ENCODE results near the gene RUVBL1. TPM values are rescaled to one million over a fixed set of nuclear protein-coding genes. Genes with fewer than 3 reads are reported as not detected.
"Not testable (repeated sequence)": the region's sequence is repeated elsewhere in the genome, so short reads cannot be mapped to it uniquely, and the experiment has no call there.

Gene RUVBL1
- total RNA-seq, 2 donors from 2014 or later, result 16.1 to 48.2 TPM

DNA sequence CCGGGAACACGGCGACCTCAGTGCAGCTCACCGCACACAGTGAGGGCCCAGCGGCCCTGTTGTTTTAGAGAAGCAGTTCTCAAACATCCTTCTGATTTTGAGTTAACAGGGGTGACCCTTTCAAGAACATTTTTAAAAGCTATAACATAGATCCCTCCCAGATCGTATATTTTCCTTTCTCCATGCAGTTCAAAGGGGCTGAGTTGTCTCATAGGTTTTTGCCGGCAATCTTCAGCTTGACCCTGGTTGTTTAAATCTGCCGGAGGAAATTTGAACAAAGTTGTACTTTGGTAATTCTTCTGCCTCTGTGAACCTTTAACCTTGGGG, 44.0 kb upstream of the RUVBL1 start:
- H3K9ac ChIP-seq (ENCODE audit: low read depth in 2 of 2, low read length in 2 of 2), result no peak overlapping the region
- no peaks in the 10 kb centered on the region for H3K4me1 ChIP-seq
- no peak for TF ChIP-seq CTCF (IDR thresholded peaks at IDR 0.05)
- H3K9me3 ChIP-seq, result no peaks in the 10 kb centered on the region
- no peak overlapping the region for H3K27ac ChIP-seq
- H3K4me3 ChIP-seq, result no peak overlapping the region
- intact Hi-C loops (cut with DNase I), result loop anchor here (10.0 kb wide), 1 partner anchor 327 kb away; the partner anchor contains the start of gene GATA2
- H3K27me3 ChIP-seq, result no peaks in the 10 kb centered on the region
- DNase-seq, result no peak
- H3K36me3 ChIP-seq, result no peaks in the 10 kb centered on the region

- no peak for TF ChIP-seq CTCF (IDR thresholded peaks at IDR 0.05)
- Histone ChIP-seq H3K36me3 (no peaks in the 10 kb centered on the region), H3K4me1 (no peaks in the 10 kb centered on the region), H3K27me3 (no peaks in the 10 kb centered on the region), H3K9me3 (no peaks in the 10 kb centered on the region), H3K4me3 (no peak overlapping the region), H3K27ac (no peak overlapping the region), H3K9ac (ENCODE audit: low read depth in 2 of 2, low read length in 2 of 2) (no peak overlapping the region)
- intact Hi-C loops (cut with DNase I), result loop anchor here (10.0 kb wide), 1 partner anchor 328 kb away; the partner anchor contains the start of gene GATA2
- no peak for DNase-seq
These were observed 43.4 kb upstream of the RUVBL1 start for GRCh38 chr3:128166971-128167453.

GRCh38 chr3:128163432-128163831, 39.8 kb upstream of the RUVBL1 start:
- no peak for TF ChIP-seq CTCF (IDR thresholded peaks at IDR 0.05)
- H3K4me3 ChIP-seq, result no peak overlapping the region
- H3K4me1 ChIP-seq, result no peaks in the 10 kb centered on the region
- no peak overlapping the region for H3K27ac ChIP-seq
- intact Hi-C loops (cut with DNase I), result loop anchor here (10.0 kb wide), 1 partner anchor 331 kb away; the partner anchor contains the start of gene GATA2
- H3K9me3 ChIP-seq, result no peaks in the 10 kb centered on the region
- H3K9ac ChIP-seq (ENCODE audit: low read depth in 2 of 2, low read length in 2 of 2), result no peak overlapping the region
- DNase-seq, result no peak
- no peaks in the 10 kb centered on the region for H3K36me3 ChIP-seq
- no peaks in the 10 kb centered on the region for H3K27me3 ChIP-seq

DNA sequence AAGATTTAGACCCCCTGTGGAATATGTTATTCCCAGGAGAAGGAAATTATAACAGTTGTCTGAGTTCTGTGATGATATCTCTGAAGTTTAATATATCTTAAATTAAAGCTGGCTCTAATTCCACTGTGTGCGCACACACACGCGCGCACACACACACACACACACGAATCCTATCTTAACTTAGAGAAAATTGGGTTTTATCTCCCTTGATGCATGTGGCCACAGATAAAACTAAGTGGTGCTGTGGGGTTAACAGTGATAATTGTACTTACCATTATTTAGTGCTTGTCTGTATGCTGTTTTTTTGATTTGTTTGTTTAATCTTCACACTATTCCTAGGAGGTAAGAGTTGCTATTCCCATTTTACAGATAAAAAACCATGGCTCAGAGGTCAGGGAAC, 37.0 kb upstream of the RUVBL1 start:
- Histone ChIP-seq H3K9me3 (no peaks in the 10 kb centered on the region), H3K27me3 (no peaks in the 10 kb centered on the region), H3K36me3 (no peaks in the 10 kb centered on the region), H3K4me3 (no peak overlapping the region), H3K9ac (ENCODE audit: low read depth in 2 of 2, low read length in 2 of 2) (no peak overlapping the region), H3K4me1 (no peaks in the 10 kb centered on the region), H3K27ac (no peak overlapping the region)
- intact Hi-C loops (cut with DNase I), result loop anchor here (10.0 kb wide), 1 partner anchor 334 kb away; the partner anchor contains the start of gene GATA2
- no peak for TF ChIP-seq CTCF (IDR thresholded peaks at IDR 0.05)
- DNase-seq, result no peak

GRCh38 chr3:128155616-128156360, 32.2 kb upstream of the RUVBL1 start:
- Histone ChIP-seq H3K27ac (no peak overlapping the region), H3K9ac (ENCODE audit: low read depth in 2 of 2, low read length in 2 of 2) (no peak overlapping the region), H3K36me3 (no peaks in the 10 kb centered on the region), H3K4me3 (no peak overlapping the region), H3K27me3 (no peaks in the 10 kb centered on the region), H3K9me3 (no peaks in the 10 kb centered on the region), H3K4me1 (no peaks in the 10 kb centered on the region)
- intact Hi-C loops (cut with DNase I), result no loop called here
- TF ChIP-seq CTCF (IDR thresholded peaks at IDR 0.05), result no peak
- DNase-seq, result no peak

DNA sequence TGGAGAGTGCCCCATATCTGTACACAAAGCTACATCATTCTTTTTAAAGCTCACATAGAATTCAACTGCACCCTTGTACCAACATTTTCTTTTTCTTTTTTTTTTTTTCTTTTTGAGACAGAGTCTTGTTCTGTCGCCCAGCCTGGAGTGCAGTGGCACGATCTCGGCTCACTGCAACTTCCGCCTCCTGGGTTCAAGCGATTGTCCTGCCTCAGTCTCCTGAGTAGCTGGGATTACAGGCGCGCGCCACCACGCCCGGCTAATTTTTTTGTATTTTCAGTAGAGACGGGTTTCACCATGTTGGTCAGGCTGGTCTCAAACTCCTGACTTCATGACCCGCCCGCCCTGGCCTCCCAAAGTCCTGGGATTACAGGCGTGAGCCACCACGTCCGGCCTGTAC, 30.7 kb upstream of the RUVBL1 start:
- intact Hi-C loops (cut with DNase I); DNase-seq; H3K27me3 ChIP-seq; H3K4me1 ChIP-seq; H3K36me3 ChIP-seq; H3K9me3 ChIP-seq: not testable (repeated sequence)
- peak overlapping the region; percentile 99 for H3K4me3 ChIP-seq
- peak overlapping the region; percentile 86 for H3K27ac ChIP-seq
- peak overlapping the region in 1 of 2 donors; percentile 38 for H3K9ac ChIP-seq (ENCODE audit: low read depth in 2 of 2, low read length in 2 of 2)
